WI38 (cell line): ENCODE measurements around the gene ISL2.
"Not testable (repeated sequence)": the region's sequence is repeated elsewhere in the genome, so short reads cannot be mapped to it uniquely, and the experiment has no call there.

Source experiments
- H3K4me3 ChIP-seq: 2 replicates; pipeline ENCODE4 v1.5.1; 2011; ENCODE audit warnings: low read depth, mild to moderate bottlenecking, control low read depth, low read length
- CTCF ChIP-seq: IDR thresholded peaks from 2 replicates; pipeline ENCODE4 v1.5.1; 2012; ENCODE audit warnings: low read depth, mild to moderate bottlenecking, control low read depth, low read length

The ISL2 gene

DNA sequence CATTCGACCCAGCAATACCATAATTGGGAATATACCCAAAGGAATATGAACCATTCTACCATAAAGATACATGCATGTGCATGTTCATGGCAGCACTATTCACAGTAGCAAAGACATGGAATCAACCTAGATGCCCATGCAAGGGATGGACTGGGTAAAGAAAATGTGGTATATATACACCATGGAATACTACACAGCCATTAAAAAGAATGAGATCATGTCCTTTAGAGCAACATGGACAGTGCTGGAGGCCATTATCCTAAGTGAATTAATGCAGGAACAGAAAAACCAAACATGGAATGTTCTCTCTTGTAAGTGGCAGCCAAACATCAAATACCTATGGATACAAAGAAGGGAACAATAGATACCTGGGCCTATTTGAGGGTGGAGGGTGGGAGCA is 32.7 kb upstream of the ISL2 start:
- no peak for TF ChIP-seq CTCF
- no peak overlapping the region for H3K4me3 ChIP-seq

DNA sequence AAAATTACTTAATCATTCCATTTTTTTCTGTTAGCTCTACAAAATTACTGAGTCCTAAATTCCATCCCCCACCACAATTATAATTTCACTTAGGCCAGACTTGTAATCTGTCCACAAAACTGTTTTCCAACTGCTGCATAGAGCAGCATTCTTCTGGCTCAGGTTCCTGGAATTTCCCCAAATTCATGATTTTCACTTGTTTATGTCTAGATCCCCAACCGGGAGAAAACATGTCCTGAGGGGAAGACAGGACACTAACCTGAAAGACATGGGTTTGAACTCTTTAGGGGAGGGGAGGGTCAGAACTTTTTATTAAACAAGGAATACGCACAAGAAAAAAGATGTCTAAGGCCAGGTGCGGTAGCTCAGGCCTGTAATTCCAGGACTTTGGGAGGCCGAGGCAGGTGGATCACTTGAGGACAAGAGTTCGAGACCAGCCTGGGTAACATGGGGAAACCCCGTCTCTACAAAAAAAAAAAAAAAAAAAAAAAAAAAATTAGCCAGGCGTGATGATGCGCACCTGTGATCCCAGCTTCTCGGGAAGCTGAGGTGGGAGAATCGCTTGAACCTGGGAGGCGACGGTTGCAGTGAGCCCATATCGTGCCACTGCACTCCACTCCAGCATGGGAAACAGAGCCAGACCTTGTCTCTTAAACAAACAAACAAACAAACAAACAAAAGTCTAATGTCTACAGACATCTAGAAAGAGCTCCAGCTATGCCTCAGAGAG is 26.8 kb upstream of the ISL2 start:
- no peak for TF ChIP-seq CTCF

GRCh38 chr15:76310475-76311099 is 26.0 kb upstream of the ISL2 start:
- no peak for TF ChIP-seq CTCF
- H3K4me3 ChIP-seq: peak overlapping the region; percentile 95

More for the DNA sequence above, 26.8 kb upstream of the ISL2 start:
- H3K4me3 ChIP-seq: peak overlapping the region; percentile 95

DNA sequence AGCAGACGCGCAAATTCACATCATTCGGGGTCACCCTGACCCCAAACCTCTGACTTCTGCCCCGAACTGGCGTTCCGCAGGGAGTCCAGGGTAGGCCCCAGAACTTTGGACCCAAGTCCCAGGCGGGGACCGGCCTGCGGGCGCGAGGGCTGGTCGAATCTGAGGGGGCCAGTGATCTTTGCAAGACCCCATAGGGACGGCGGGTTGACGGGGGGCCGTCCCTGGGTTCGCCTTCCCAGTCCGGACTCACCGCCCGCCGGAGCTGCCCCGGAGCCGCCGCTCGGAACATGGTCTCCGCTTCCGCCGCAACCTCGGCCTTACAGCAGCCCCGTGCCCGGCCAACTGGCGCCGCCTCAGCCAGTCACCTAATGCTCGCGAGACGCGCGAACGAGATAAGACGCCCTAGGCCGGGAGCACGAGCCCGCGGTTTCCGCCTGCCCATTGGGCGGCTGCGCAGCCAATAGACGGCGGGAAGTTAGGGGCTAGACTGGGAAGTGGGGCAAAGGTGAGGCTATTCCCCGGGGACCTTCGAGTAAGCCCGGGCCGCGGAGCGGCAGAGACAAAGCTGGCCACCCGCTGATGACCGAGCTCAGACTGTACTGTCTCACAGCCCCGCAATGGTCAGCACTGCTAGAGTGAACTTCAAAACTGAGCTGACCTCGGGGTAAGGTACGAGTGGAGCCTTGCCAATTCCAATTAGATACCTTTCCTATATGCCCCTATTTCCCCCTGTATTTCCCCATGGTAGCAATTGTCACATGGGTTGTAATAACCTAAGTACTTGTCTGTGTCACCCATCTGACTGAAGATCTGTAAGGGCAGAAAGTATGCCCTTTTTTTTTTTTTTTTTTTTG is 25.2 kb upstream of the ISL2 start, which contains the start of gene ETFA:
ETFA (minus strand) TSS at position 370 of the 854 bp plus-strand sequence; CDS start at position 289, 81 bp downstream.
- TF ChIP-seq CTCF: no peak
- peak within 1 kb of the TSS; percentile 95 for H3K4me3 ChIP-seq

DNA sequence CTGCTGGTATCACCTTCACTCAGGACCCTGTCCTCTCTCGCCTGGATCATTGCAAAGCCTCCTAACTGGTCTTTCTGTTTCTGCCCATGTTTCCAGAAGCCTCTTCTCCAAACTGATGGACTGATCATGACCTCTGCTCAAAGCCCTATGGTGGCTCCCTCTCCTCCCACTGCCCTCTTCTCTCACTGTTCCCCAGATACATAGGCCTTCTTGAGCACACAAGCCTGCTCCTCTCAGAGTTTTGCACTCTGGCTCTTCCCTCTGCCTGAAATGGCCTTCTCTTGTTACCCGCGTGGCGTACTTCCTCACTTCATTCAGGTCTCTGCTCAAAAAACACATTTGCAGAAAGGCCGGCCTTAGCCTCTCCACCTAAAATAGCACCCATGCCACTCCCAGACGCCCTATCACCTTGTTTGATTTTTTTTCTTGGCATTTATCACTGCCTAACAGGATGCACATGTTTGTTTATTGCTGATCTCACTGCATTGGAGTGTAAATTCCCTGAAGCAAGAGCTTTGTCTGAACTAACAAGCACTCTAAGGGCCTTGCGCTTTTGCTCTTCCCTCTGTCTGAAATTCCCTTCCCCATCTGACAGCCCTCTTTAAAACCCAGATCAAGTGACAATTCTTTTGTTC is 23.9 kb upstream of the ISL2 start:
- no peak for TF ChIP-seq CTCF
- no peak overlapping the region for H3K4me3 ChIP-seq

GRCh38 chr15:76313175-76313567 is 23.4 kb upstream of the ISL2 start:
- H3K4me3 ChIP-seq: not testable (repeated sequence)

DNA sequence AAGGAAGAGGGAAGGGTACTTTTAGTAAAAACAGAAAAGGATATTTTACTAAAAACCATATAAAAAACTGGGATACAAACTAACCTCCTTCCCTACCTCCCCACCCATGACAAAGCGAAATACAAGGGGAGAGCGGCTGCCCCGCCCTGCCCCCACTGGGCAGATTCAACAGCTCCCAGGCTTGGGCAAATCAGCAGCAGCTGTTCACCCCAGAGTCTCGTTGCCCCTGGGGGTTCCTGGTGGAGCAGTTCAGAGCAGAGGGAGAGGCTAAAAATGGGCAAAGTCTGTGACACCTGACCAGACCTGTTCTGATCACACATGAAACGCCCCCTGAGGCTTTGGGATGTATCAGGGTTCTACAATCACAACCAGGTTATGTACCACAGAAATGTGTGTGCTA is 22.8 kb upstream of the ISL2 start:
- TF ChIP-seq CTCF: no peak

More for the DNA sequence above, 22.8 kb upstream of the ISL2 start:
- H3K4me3 ChIP-seq: no peak overlapping the region
